ENCODE data around the gene EXOC4.

GRCh38 chr7:133681529-133681928, 428.7 kb downstream of the EXOC4 start:
- no peak for TF ChIP-seq ZNF274 (IDR thresholded peaks at IDR 0.05; ENCODE audit: low read depth, low read length)
- no peak for TF ChIP-seq YY1 (IDR thresholded peaks at IDR 0.05; ENCODE audit: insufficient read depth, insufficient read length)

Measured in NT2/D1 (cell line).